Epithelial cell of umbilical artery (primary cell): ENCODE data around the gene KRT85. TPM values are rescaled to one million over a fixed set of nuclear protein-coding genes. Genes with fewer than 3 reads are reported as not detected.

Source experiments
- total RNA-seq: library from RNA; depleted of rRNA; stranded (reverse); fragments of >200 nt; gene quantifications from 2 replicates; pipeline ENCODE4 v1.2.3, GENCODE V29; 2014

KRT85 gene
- not detected in 2 replicates for total RNA-seq

DNA sequence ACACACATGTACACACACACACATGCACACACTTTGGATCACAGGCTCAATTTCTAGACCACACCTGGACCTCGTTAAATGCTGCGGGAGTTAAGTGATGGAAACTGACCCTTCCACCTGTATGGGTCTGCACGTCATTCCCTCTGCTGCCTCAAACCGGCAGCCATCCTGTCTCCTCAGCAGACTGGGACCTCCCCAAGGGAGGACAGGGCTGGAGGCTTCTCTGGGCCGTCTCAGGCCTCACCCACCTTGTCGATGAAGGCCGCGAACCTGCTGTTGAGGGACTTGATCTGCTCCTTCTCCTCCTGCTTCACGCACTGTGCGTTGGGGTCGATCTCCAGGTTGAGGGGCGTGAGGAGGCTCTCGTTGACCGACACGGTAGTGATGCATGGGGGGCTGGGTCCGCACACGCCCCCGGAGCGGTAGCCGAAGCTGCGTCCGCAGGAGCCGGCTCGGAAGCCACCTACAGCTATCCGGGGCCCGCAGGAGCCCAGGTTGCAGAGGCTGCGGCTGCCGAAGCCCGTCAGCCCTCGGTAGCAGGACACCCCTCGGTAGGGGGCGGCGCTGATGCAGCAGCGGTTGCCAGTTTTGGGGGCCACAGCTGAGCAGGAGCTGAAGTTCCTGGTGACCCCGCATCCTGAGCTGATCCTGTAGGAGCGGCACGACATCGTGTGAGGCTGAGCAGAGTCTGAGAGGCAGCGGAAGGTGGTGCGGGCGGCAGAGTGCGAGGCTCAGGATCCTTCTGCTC lies at the start of gene KRT85:
Gene KRT85, minus strand, starts transcription at position 744 of the 748 bp plus-strand sequence. Its CDS starts 76 bp downstream, at position 668.

DNA sequence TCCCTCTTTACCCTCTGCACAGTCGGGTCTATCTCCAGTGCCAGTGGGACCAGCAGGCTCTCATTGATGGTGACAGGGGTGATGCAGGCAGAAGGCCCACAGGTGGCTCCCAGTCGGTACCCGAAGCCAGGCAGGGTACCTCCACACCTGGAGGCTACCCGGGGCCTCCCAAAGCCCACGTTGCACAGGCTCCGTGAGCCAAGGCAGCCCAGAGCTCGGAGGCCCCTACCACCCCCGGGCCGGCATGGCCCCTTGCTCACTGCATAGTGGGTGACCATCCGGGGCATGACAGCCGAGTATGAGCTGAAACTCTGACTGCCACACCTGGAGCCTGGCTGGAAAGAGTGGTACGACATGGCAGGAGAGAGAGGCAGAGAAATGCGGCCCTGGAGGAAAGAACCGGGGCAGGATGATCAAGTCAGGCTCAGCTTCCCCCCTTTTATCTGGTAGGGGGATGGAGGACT lies 38.7 kb upstream of the KRT85 start, which contains the start of gene KRT82:
Gene KRT82, minus strand, starts transcription at position 414 of the 464 bp plus-strand sequence. Its CDS starts 58 bp downstream, at position 356.

DNA sequence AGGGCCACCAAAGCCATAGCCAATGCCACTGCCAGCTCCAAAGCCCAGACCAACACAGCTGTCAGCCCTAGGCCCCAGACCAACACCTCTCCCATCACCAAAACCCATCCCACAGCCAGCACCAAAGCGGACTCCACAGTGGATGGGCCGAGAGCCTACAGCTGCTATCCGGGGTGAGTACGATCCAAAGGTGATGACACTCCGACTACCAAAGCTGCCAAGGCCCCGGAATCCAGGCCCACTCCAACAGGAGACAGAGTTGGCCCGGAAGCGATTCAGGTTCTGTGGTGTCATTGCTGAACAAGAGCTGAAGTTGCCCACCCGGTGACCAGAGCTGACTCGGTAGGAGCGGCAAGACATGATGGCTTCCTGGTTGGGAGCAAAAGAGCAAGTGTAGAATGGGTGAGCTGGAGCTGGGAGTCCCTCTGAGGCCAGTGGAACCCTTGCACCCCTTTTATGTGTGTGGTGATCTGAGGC lies 18.0 kb upstream of the KRT85 start, which contains the start of gene KRT84:
Gene KRT84, minus strand, starts transcription at position 427 of the 477 bp plus-strand sequence. Its CDS starts 67 bp downstream, at position 360.

GRCh38 chr12:52320784-52321400 lies 46.4 kb downstream of the KRT85 start, which contains the start of gene KRT83:
Gene KRT83 (minus strand): TSS chr12:52321398. CDS start chr12:52321335, 63 bp downstream.

Other genes with a start within 250 kb of the KRT85 start
- 11.1 and 11.4 TPM in 2 replicates for gene KRT80, start 175.5 kb downstream of the KRT85 start, total RNA-seq
- gene KRT7, start 134.2 kb downstream of the KRT85 start, total RNA-seq = 33.4 and 450 TPM in 2 replicates
- 0.15 TPM in 1 of 2 replicates, not detected in the other for gene KRT86, start 92.8 kb downstream of the KRT85 start, total RNA-seq
- 0.32 TPM in 1 of 2 replicates, not detected in the other for gene KRT81, start 75.9 kb downstream of the KRT85 start, total RNA-seq
- gene KRT83, start 46.1 kb downstream of the KRT85 start, total RNA-seq = not detected in 2 replicates
- not detected in 2 replicates for gene KRT84, start 18.2 kb upstream of the KRT85 start, total RNA-seq
- gene KRT82, start 38.9 kb upstream of the KRT85 start, total RNA-seq = not detected in 2 replicates
- under 0.01 and 2.6 TPM in 2 replicates for gene KRT75, start 66.9 kb upstream of the KRT85 start, total RNA-seq
- gene KRT6B, start 84.7 kb upstream of the KRT85 start, total RNA-seq = not detected in 2 replicates
- not detected in 2 replicates for gene KRT6C, start 106.3 kb upstream of the KRT85 start, total RNA-seq
- 0.30 TPM in 1 of 2 replicates, not detected in the other for gene KRT6A, start 125.8 kb upstream of the KRT85 start, total RNA-seq
- gene KRT5, start 152.9 kb upstream of the KRT85 start, total RNA-seq = under 0.01 and 0.91 TPM in 2 replicates
- gene KRT71, start 185.7 kb upstream of the KRT85 start, total RNA-seq = not detected in 2 replicates
- gene KRT74, start 206.4 kb upstream of the KRT85 start, total RNA-seq = not detected in 2 replicates
- gene KRT72, start 234.0 kb upstream of the KRT85 start, total RNA-seq = not detected in 2 replicates